HEK293T (cell line): ENCODE data around the gene WDR27.
"Not testable (repeated sequence)": the region's sequence is repeated elsewhere in the genome, so short reads cannot be mapped to it uniquely, and the experiment has no call there.

Experiments used
- CTCF ChIA-PET: fragments of 350-600 bp; formaldehyde crosslinking; extraction: SDS; loops from one replicate; lab custom pipeline; 2021; ENCODE audit warnings: antibody characterized with exemption, inconsistent platforms; lab: Yijun Ruan, JAX
- POLR2A ChIA-PET: fragments of 350-600 bp; formaldehyde crosslinking; extraction: SDS; loops from one replicate; lab custom pipeline; 2020; ENCODE audit warnings: antibody characterized with exemption, inconsistent platforms; lab: Yijun Ruan, JAX
- DNase-seq: peaks from one replicate; pipeline ENCODE4 v3.0.0; 2012; ENCODE audit warnings: mixed read lengths; ENCODE audit errors: extremely low spot score
- ARNT ChIP-seq: fragments of 450-650 bp; IDR thresholded peaks from 2 replicates; pipeline ENCODE4 v1.6.1; 2017; ENCODE audit warnings: mild to moderate bottlenecking
- BHLHE40 ChIP-seq: fragments of 450-650 bp; IDR thresholded peaks from 2 replicates; pipeline ENCODE4 v1.6.1; 2016; ENCODE audit warnings: mild to moderate bottlenecking, moderate library complexity, borderline replicate concordance
- CTBP1 ChIP-seq: fragments of 450-650 bp; IDR thresholded peaks from 2 replicates; pipeline ENCODE4 v1.6.1; 2016; ENCODE audit warnings: borderline replicate concordance
- ELF4 ChIP-seq: fragments of 450-650 bp; IDR thresholded peaks from 2 replicates; pipeline ENCODE4 v1.6.1; 2017; ENCODE audit warnings: antibody characterized with exemption
- FOXA1 ChIP-seq: fragments of 450-650 bp; IDR thresholded peaks from 2 replicates; pipeline ENCODE4 v1.6.1; 2016; ENCODE audit warnings: mild to moderate bottlenecking
- FOXK2 ChIP-seq: fragments of 450-650 bp; IDR thresholded peaks from 2 replicates; pipeline ENCODE4 v1.6.1; 2016; ENCODE audit warnings: mild to moderate bottlenecking
- FOXM1 ChIP-seq: fragments of 450-650 bp; IDR thresholded peaks from 2 replicates; pipeline ENCODE4 v1.6.1; 2017; ENCODE audit warnings: mild to moderate bottlenecking, borderline replicate concordance
- HDGF ChIP-seq: fragments of 450-650 bp; IDR thresholded peaks from 2 replicates; pipeline ENCODE4 v1.6.1; 2017; ENCODE audit warnings: antibody characterized with exemption, borderline replicate concordance
- L3MBTL2 ChIP-seq: fragments of 450-650 bp; conservative IDR thresholded peaks from 2 replicates; pipeline ENCODE4 v1.6.1; 2016; ENCODE audit warnings: mild to moderate bottlenecking
- LEF1 ChIP-seq: fragments of 450-650 bp; IDR thresholded peaks from 2 replicates; pipeline ENCODE4 v1.6.1; 2017; ENCODE audit warnings: mild to moderate bottlenecking, borderline replicate concordance
- NFRKB ChIP-seq: fragments of 450-650 bp; IDR thresholded peaks from 2 replicates; pipeline ENCODE4 v1.6.1; 2016; ENCODE audit warnings: mild to moderate bottlenecking, moderate library complexity
- SP1 ChIP-seq: fragments of 450-650 bp; IDR thresholded peaks from 2 replicates; pipeline ENCODE4 v1.6.1; 2017
- SUZ12 ChIP-seq: fragments of 450-650 bp; IDR thresholded peaks from 2 replicates; pipeline ENCODE4 v1.6.1; 2016; ENCODE audit warnings: mild to moderate bottlenecking
- TARDBP ChIP-seq: fragments of 450-650 bp; IDR thresholded peaks from 2 replicates; pipeline ENCODE4 v1.6.1; 2016
- ZNF384 ChIP-seq: fragments of 450-650 bp; IDR thresholded peaks from 2 replicates; pipeline ENCODE4 v1.6.1; 2016
- TF ChIP-seq, protein P1 (sequence below): fragments of 450-650 bp; IDR thresholded peaks from 2 replicates; pipeline ENCODE4 v1.6.1; 2016

The WDR27 gene

DNA sequence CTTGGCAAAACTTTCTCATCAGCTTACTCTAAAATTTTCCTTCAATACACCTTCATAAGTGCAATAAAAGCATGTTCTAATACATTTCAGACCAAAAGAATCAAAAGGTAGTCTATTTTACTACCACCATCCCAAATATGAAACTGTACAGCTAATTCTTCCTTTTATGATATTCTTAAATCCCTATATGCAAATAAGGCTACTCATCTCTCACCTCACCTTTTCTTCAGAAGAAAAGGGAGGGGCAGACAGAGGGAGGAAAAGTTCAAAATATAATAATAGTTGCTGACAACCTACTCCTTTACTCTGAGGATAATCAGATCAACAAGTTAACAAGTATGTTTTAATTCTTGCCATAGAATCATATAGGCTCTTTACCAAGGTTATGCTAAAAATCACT is 7.5 kb upstream of the WDR27 start:
- POLR2A ChIA-PET, result interaction anchor here (1.2 to 1.5 kb wide), 2 partner anchors 7 to 42 kb away, joined by 4 to 5 read pairs; partner anchors contain the start of genes C6orf120, DYNLT2, ERMARD and WDR27
- no peak for DNase-seq
- CTCF ChIA-PET, result interaction anchor here (0.8 kb wide), 1 partner anchor 479 kb away, joined by 3 read pairs; no protein-coding TSS in a partner anchor
- TF ChIP-seq HDGF (no peak), SUZ12 (no peak), FOXK2 (no peak), FOXM1 (no peak), NFRKB (no peak), CTBP1 (no peak), ZNF384 (no peak), SP1 (no peak), ARNT (no peak), LEF1 (no peak)
- TF ChIP-seq, protein P1, sequence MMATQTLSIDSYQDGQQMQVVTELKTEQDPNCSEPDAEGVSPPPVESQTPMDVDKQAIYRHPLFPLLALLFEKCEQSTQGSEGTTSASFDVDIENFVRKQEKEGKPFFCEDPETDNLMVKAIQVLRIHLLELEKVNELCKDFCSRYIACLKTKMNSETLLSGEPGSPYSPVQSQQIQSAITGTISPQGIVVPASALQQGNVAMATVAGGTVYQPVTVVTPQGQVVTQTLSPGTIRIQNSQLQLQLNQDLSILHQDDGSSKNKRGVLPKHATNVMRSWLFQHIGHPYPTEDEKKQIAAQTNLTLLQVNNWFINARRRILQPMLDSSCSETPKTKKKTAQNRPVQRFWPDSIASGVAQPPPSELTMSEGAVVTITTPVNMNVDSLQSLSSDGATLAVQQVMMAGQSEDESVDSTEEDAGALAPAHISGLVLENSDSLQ, result no peak

DNA sequence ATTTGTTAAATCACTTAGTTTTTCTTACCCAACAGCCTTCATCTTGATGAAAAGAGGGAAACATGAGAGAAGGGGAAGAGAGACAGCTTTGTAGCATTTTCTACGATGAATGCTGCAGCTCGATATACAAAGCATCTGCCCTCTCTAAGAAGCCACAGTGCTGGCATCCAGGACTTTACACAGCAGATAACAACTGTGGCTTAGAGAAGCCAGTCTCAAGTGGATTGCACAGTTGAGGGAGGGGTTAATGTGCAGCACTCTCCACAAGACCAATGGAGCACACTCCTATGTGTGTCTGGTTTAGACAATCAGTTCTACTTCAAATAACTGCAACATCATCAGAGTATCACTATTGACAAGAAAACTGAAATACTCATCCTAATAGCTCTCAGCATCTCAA is 5.9 kb upstream of the WDR27 start:
- CTCF ChIA-PET, result no interaction called here
- no peak for DNase-seq
- POLR2A ChIA-PET, result no interaction called here
- TF ChIP-seq FOXA1, result no peak
- TF ChIP-seq, protein P1, result no peak

DNA sequence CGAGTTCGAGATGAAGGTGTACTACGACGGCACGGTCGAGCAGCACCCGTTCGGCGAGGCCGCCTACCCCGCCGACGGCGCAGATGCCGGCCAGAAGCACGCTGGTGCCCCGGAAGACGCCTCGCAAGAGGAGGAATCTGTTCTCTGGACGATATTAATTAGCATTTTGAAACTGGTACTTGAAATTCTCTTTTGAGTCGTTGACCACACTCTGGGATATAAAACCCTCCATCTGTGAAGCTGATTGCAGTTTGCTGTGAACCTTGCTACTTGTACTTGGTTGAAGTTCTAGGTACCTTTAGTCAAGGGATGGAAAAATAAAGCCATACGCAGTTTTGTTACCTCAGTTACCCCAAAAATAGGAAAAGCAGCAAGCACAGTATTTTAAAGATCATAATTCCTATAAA is 1.0 kb upstream of the WDR27 start:
- ChIA-PET CTCF (no interaction called here), POLR2A (interaction anchor here (1.5 to 3.6 kb wide), 6 partner anchors 7 to 588 kb away, joined by 4 to 21 read pairs (median 7); partner anchors contain the start of genes DLL1, DYNLT2, ERMARD and PHF10)

DNA sequence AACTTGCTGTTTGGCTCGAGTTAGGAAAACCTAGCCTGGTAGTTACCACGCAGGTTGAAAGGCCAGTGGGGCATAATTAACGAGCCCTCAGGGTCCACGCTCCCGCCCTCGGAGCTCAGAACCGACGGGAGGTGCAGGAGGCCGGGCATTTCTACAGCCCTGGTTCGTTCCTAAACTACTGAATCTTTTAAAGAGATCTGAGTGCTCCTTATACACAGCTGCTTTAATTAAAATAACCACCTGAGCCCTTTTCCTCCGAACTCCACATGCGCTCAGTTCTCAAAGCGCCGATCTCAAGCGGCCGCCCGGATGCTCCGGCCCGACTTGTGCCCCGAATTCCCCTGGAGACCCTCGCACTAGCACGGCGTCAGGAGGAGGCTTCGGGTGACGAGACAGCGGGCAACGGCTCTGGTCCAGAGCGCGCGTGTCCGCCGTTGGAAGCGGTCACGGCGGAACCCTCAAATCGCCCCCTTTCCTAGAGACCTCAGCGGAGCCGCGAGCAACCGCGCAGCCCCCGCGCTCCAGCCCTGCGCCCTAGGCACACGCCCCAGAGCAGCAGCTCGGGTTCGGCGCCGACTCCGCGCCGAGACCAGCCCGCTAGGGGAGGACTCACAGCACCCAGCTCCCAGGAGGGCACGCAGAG is 397 bp downstream of the WDR27 start:
- ChIA-PET CTCF (no interaction called here), POLR2A (interaction anchor here (0.6 to 3.6 kb wide), 11 partner anchors 9 to 589 kb away, joined by 3 to 21 read pairs (median 6); partner anchors contain the start of genes DLL1, DYNLT2, ERMARD and PHF10)
- DNase-seq, result peak; percentile 42
- no peak for TF ChIP-seq BHLHE40
- peak; percentile 58; the same call in 1 of the 2 replicates for TF ChIP-seq L3MBTL2
- TF ChIP-seq CTBP1, result no peak

More for the DNA sequence above, 1.0 kb upstream of the WDR27 start:
- DNase-seq, result no peak
- TF ChIP-seq TARDBP, result no peak
- TF ChIP-seq L3MBTL2, result peak; percentile 34
- TF ChIP-seq ARNT, result no peak
- no peak for TF ChIP-seq NFRKB
- no peak for TF ChIP-seq ELF4
- no peak for TF ChIP-seq ZNF384

DNA sequence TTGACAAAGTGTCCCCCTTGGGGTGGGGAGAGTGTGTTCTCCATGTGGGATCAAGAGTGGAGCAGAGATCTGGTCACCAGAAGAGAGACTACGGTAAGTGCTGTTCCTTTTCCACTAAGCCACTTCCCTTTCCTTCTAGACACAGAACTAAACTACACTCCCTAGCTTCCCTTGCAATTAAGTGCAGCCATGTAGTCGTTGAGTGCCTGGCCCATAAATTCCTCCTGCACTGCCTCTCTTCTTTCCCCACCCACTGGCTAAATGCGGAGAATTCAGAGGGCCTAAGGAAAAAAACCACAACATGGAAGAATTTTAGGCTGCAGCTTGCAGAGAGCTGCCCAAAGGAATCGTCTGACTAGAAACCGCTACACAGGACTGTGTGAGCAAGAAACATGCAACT is 1.5 kb downstream of the WDR27 start:
- ChIA-PET CTCF (no interaction called here), POLR2A (interaction anchor here (2.6 kb wide), 1 partner anchor 25 kb away, joined by 10 read pairs; the partner anchor contains the start of gene PHF10)
- DNase-seq, result peak; percentile 24

DNA sequence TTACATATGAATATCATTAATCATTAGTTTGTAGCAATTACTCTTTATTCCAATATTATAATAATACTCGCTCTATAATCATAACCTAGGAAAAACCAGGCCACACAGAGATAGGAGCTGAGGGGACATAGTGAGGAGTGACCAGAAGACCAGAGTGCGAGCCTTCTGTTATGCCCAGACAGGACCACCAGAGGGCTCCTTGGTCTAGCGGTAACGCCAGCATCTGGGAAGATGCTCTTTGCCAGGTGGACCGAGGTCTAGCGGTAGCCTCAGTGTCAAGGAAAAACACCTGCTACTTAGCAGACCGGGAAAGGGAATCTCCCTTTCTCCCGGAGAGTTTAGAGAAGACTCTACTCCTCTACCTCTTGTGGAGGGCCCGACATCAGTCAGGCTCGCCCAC is 4.7 kb downstream of the WDR27 start:
- POLR2A ChIA-PET, CTCF ChIA-PET, DNase-seq: not testable (repeated sequence)

More for the DNA sequence above, 1.5 kb downstream of the WDR27 start:
- TF ChIP-seq, protein P1, result no peak
- TF ChIP-seq NFRKB (no peak), CTBP1 (no peak), LEF1 (no peak), FOXK2 (no peak), FOXM1 (no peak), ELF4 (no peak), SP1 (no peak), SUZ12 (no peak), TARDBP (no peak), HDGF (no peak)

DNA sequence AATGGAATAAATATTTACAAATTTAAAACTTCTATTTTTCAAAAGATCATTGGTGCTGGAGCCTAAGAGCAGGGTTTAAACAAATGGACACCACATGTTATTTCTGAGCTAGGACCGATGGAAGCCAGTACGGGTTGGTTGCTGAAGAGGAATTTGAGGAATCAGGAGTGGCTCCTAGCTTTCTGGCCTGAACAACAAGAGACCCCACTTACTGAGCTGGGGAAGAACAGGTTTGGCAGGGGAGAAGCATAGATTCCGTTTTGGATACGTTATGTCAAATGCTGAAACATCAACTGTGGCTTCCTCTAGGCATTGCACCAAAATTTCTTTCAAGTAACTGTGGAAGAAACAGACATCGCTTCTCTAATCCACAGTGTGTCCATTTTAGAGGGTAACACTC is 6.7 kb downstream of the WDR27 start:
- CTCF ChIA-PET, result no interaction called here
- no peak for DNase-seq
- POLR2A ChIA-PET, result interaction anchor here (0.7 kb wide), 1 partner anchor 17 kb away, joined by 3 read pairs; no protein-coding TSS in a partner anchor
- no peak for TF ChIP-seq LEF1
- no peak for TF ChIP-seq FOXM1
- TF ChIP-seq FOXA1, result no peak
- TF ChIP-seq ELF4, result no peak
- no peak for TF ChIP-seq L3MBTL2
- TF ChIP-seq, protein P1, result no peak
- no peak for TF ChIP-seq ARNT
- TF ChIP-seq SUZ12, result no peak
- no peak for TF ChIP-seq SP1
- TF ChIP-seq HDGF, result no peak
- no peak for TF ChIP-seq CTBP1
- TF ChIP-seq FOXK2, result no peak
- TF ChIP-seq ZNF384, result no peak
- no peak for TF ChIP-seq BHLHE40
- no peak for TF ChIP-seq NFRKB
